GM12878 (cell line): ENCODE results near the gene GNPTAB. TPM values are rescaled to one million over a fixed set of nuclear protein-coding genes. Genes with fewer than 3 reads are reported as not detected.

ENCODE experiments used
- ATAC-seq: fragments of 200-7000 bp; cut with Tn5 transposase; 3 replicates; pipeline ENCODE4 v1.9.1; 2020; ENCODE audit warnings: mild to moderate bottlenecking, moderate library complexity
- BruUV-seq: library from RNA; stranded (reverse); fragments of 400-500 nt; replicated peaks from 2 replicates; lab custom pipeline; 2021; lab: Mats Ljungman, UMichigan
- CTCF ChIA-PET: fragments of 300-600 bp; sonication (Branson Sonifier 250); formaldehyde crosslinking; extraction: SDS; loops from one replicate; lab custom pipeline; 2021; ENCODE audit warnings: inconsistent platforms; lab: Yijun Ruan, JAX
- POLR2A ChIA-PET: fragments of 350-600 bp; formaldehyde crosslinking; extraction: SDS; loops from one replicate; lab custom pipeline; 2021; ENCODE audit warnings: inconsistent platforms; lab: Charles Lee
- RAD21 ChIA-PET: fragments of 300-600 bp; sonication (Branson Sonifier 250); formaldehyde crosslinking; loops from one replicate; lab custom pipeline; 2023; ENCODE audit warnings: antibody characterized with exemption; ENCODE audit not compliant: unreplicated experiment; lab: Charles Lee
- SMC1A ChIA-PET: fragments of 300-600 bp; sonication (Branson Sonifier 250); formaldehyde crosslinking; loops from one replicate; lab custom pipeline; 2023; ENCODE audit not compliant: unreplicated experiment, uncharacterized antibody; lab: Charles Lee
- DNase-seq: peaks from one replicate; pipeline ENCODE4 v3.0.0-alpha.2; 2011; ENCODE audit warnings: low read depth, low spot score
- FAIRE-seq: peaks from 3 replicates; lab custom pipeline; 2011; peaks lifted over from hg19 to GRCh38; lab: Jason Lieb, UNC
- H2AFZ ChIP-seq: 2 replicates; pipeline ENCODE4 v1.6.0; 2011; ENCODE audit warnings: low read depth, low read length, control low read depth; ENCODE audit not compliant: control insufficient read depth
- H3K27ac ChIP-seq: 2 replicates; pipeline ENCODE4 v1.5.1; 2011; ENCODE audit warnings: control low read depth; ENCODE audit not compliant: control insufficient read depth, insufficient read depth
- H3K27me3 ChIP-seq, 2 experiments: replicated peaks in 1 of 2; 2 replicates each; pipeline versions ENCODE4 v1.6.0 to v1.6.1; 2011; ENCODE audit warnings: low read length in 1 of 2; ENCODE audit not compliant: control insufficient read depth in 2 of 2, insufficient read depth in 2 of 2
- H3K36me3 ChIP-seq, 2 experiments: 2 replicates each; pipeline ENCODE4 v1.5.1; 2011; ENCODE audit warnings: low read length in 1 of 2; ENCODE audit not compliant: control insufficient read depth in 2 of 2, insufficient read depth in 2 of 2
- H3K4me1 ChIP-seq: 2 replicates; pipeline ENCODE4 v1.6.1; 2011; ENCODE audit warnings: mild to moderate bottlenecking, low read length, moderate library complexity, mixed read lengths; ENCODE audit not compliant: control insufficient read depth, insufficient read depth
- H3K4me2 ChIP-seq: 2 replicates; pipeline ENCODE4 v1.6.0; 2011; ENCODE audit warnings: control low read depth; ENCODE audit not compliant: control insufficient read depth, insufficient read depth
- H3K4me3 ChIP-seq: fragments of 200-600 bp; sonication (generic); 2 replicates; pipeline ENCODE4 v1.5.1; 2016
- H3K79me2 ChIP-seq: 2 replicates; pipeline ENCODE4 v1.6.0; 2011; ENCODE audit warnings: low read length; ENCODE audit not compliant: control insufficient read depth, insufficient read depth
- H3K9ac ChIP-seq: 2 replicates; pipeline ENCODE4 v1.8.0; 2011; ENCODE audit warnings: low read length, control low read depth, mixed read lengths; ENCODE audit not compliant: control insufficient read depth, insufficient read depth
- H3K9me3 ChIP-seq: replicated peaks from 3 replicates; pipeline ENCODE4 v1.5.1; 2011; ENCODE audit warnings: mild to moderate bottlenecking, low read length; ENCODE audit not compliant: control insufficient read depth, insufficient read depth
- H4K20me1 ChIP-seq: 2 replicates; pipeline ENCODE4 v1.6.0; 2011; ENCODE audit not compliant: control insufficient read depth, insufficient read depth
- ATF2 ChIP-seq: IDR thresholded peaks from 2 replicates; pipeline ENCODE4 v1.6.1; 2012; ENCODE audit warnings: low read length, inconsistent platforms
- CHD4 ChIP-seq: fragments of 200-600 bp; sonication (generic); IDR thresholded peaks from 2 replicates; pipeline ENCODE4 v1.6.1; 2016; ENCODE audit warnings: mild to moderate bottlenecking
- CREB1 ChIP-seq: IDR thresholded peaks from 2 replicates; pipeline ENCODE4 v1.6.1; 2012; ENCODE audit warnings: low read depth, mild to moderate bottlenecking, inconsistent platforms
- EP300 ChIP-seq, 2 experiments: fragments of 150-350 bp in 1 of 2; IDR thresholded peaks; 2 replicates each; pipeline ENCODE4 v1.6.1; 2011 to 2012; ENCODE audit warnings: low read depth in 2 of 2, low read length in 2 of 2, borderline replicate concordance in 1 of 2, improper control_type of control experiment in 1 of 2, inconsistent platforms in 1 of 2; ENCODE audit not compliant: control insufficient read depth in 1 of 2
- IKZF2 ChIP-seq, 2 experiments: fragments of 450-650 bp; IDR thresholded peaks; 2 replicates each; pipeline ENCODE4 v1.6.1; 2017; ENCODE audit warnings: mild to moderate bottlenecking in 2 of 2, moderate library complexity in 2 of 2
- KAT2A ChIP-seq: conservative IDR thresholded peaks from 2 replicates; pipeline ENCODE4 v1.6.1; 2011; ENCODE audit warnings: low read depth, low read length; ENCODE audit not compliant: control insufficient read depth
- MEF2B ChIP-seq: fragments of 450-650 bp; IDR thresholded peaks from 2 replicates; pipeline ENCODE4 v1.6.1; 2018; ENCODE audit warnings: mild to moderate bottlenecking, moderate library complexity; ENCODE audit not compliant: partially characterized antibody, poor library complexity, severe bottlenecking
- NR2C2 ChIP-seq: IDR thresholded peaks from 2 replicates; pipeline ENCODE4 v1.6.1; 2011; ENCODE audit warnings: borderline replicate concordance, low read depth; ENCODE audit not compliant: control insufficient read depth, insufficient read length
- POLR2AphosphoS2 ChIP-seq: IDR thresholded peaks from 2 replicates; pipeline ENCODE4 v1.6.1; 2011; ENCODE audit warnings: low read depth, mild to moderate bottlenecking, low read length, improper control_type of control experiment, moderate library complexity
- RCOR1 ChIP-seq: conservative IDR thresholded peaks from 2 replicates; pipeline ENCODE4 v1.6.1; 2012; ENCODE audit warnings: low read depth, low read length, improper control_type of control experiment
- SRF ChIP-seq, 2 experiments: IDR thresholded peaks; 2 replicates each; pipeline ENCODE4 v1.6.1; 2011; ENCODE audit warnings: low read depth in 2 of 2, low read length in 2 of 2, mild to moderate bottlenecking in 1 of 2, moderate library complexity in 1 of 2
- TAF1 ChIP-seq: IDR thresholded peaks from 2 replicates; pipeline ENCODE4 v1.6.1; 2011; ENCODE audit warnings: mild to moderate bottlenecking, low read depth, low read length, borderline replicate concordance
- ZBTB33 ChIP-seq: fragments of 450-650 bp; IDR thresholded peaks from 2 replicates; pipeline ENCODE4 v1.6.1; 2017; ENCODE audit warnings: mild to moderate bottlenecking
- ZNF24 ChIP-seq: fragments of 450-650 bp; IDR thresholded peaks from 2 replicates; pipeline ENCODE4 v1.6.1; 2017; ENCODE audit warnings: antibody characterized with exemption, mild to moderate bottlenecking
- ZNF384 ChIP-seq: IDR thresholded peaks from 2 replicates; pipeline ENCODE4 v1.6.1; 2012; ENCODE audit warnings: low read depth, mild to moderate bottlenecking, low read length, improper control_type of control experiment, borderline replicate concordance
- ZNF622 ChIP-seq: fragments of 450-650 bp; IDR thresholded peaks from 2 replicates; pipeline ENCODE4 v1.6.1; 2017; ENCODE audit warnings: mild to moderate bottlenecking, inconsistent platforms
- WGBS: methylation state at CpG from one replicate; pipeline ENCODE4 v1.1.6; 2016; ENCODE audit warnings: low lambda C conversion rate; ENCODE audit not compliant: insufficient replicate concordance, insufficient coverage; ENCODE audit errors: missing lambda C conversion rate; 5-methylcytosine and 5-hydroxymethylcytosine counted together
- in situ Hi-C: fragments of 300-500 bp; cut with MboI; formaldehyde crosslinking; loops from 9 replicates; pipeline ENCODE4 v1.14.3; 2018; ENCODE audit warnings: mixed read lengths
- intact Hi-C: fragments of 100-400 bp; cut with micrococcal nuclease; formaldehyde crosslinking; loops from one replicate; pipeline ENCODE4 v1.14.2; 2022; ENCODE audit not compliant: unreplicated experiment
- polyA plus RNA-seq, 11 experiments: library from polyadenylated mRNA; depleted of rRNA in 4 of 11; unstranded in 6 of 11; stranded (reverse) in 5 of 11; fragments of >200 nt; fragmentation: Nextera tagmentation in 4 of 11; fragmentation: Illumina TruSeq in 1 of 11; extraction: Ambion mirVana in 4 of 11; extraction: Trizol in 1 of 11; gene quantifications; 1 replicate in 1 of 11; 2 replicates in 10 of 11; pipeline versions ENCODE4 v1.2.1 to v1.2.3, GENCODE V29; 2011 to 2016; ENCODE audit warnings: inconsistent platforms in 2 of 11, missing spikeins in 2 of 11, low read depth in 1 of 11
- total RNA-seq, 4 experiments: library from RNA; depleted of rRNA in 3 of 4; stranded (reverse); fragments of >200 nt in 3 of 4; fragmentation: Illumina TruSeq in 1 of 4; extraction: Trizol in 1 of 4; gene quantifications; 2 replicates each; pipeline versions ENCODE4 v1.2.1 to v1.2.3, GENCODE V29; 2013 to 2021
- TF ChIP-seq, protein P1 (sequence below): fragments of 450-650 bp; IDR thresholded peaks from 2 replicates; pipeline ENCODE4 v1.6.1; 2017; ENCODE audit warnings: low read depth, mild to moderate bottlenecking, moderate library complexity

GNPTAB gene
- total and polyA plus RNA-seq, 10 of the 15 experiments (the other 5 are each of a cell fraction or from before 2014, with no cell fraction given): 9.8 to 38.9 (median 35.3) TPM

GRCh38 chr12:101850199-101850598 is 19.4 kb upstream of the GNPTAB start:
- no peaks in the 10 kb centered on the region for H4K20me1 ChIP-seq
- ChIA-PET RAD21 (no interaction called here), CTCF (interaction anchor here (0.5 to 6.3 kb wide), 5 partner anchors 9 to 65 kb away, joined by 3 to 47 read pairs (median 4); no protein-coding TSS in a partner anchor), POLR2A (interaction anchor here (1.2 kb wide), 1 partner anchor 10 kb away, joined by 6 read pairs; no protein-coding TSS in a partner anchor), SMC1A (interaction anchor here (1.3 to 1.6 kb wide), 4 partner anchors 10 to 76 kb away, joined by 3 to 8 read pairs (median 6); no protein-coding TSS in a partner anchor)
- H2AFZ ChIP-seq: no peak overlapping the region
- no peak for FAIRE-seq
- no peak for DNase-seq
- H3K4me3 ChIP-seq: no peak overlapping the region
- BruUV-seq: no TSS peak
- peaks cover 17% of the 10 kb centered on the region for H3K4me1 ChIP-seq
- in situ Hi-C loops (no loop called here), intact Hi-C loops (no loop called here)
- ATAC-seq: peak; percentile 66
- 100% methylated on average over 1 of the region's 1 CpG for WGBS
- H3K27ac ChIP-seq: no peak overlapping the region
- H3K9ac ChIP-seq: no peak overlapping the region
- peaks cover 3% of the 10 kb centered on the region for H3K9me3 ChIP-seq
- H3K79me2 ChIP-seq: no peaks in the 10 kb centered on the region
- H3K27me3 ChIP-seq: no peaks in the 10 kb centered on the region
- H3K4me2 ChIP-seq: no peak overlapping the region
- no peaks in the 10 kb centered on the region for H3K36me3 ChIP-seq
- TF ChIP-seq SRF (IDR thresholded peaks at IDR 0.05; ENCODE audit: low read depth in 2 of 2, low read length in 2 of 2) (no peak), EP300 (IDR thresholded peaks at IDR 0.05; ENCODE audit: borderline replicate concordance in 1 of 2, control insufficient read depth in 1 of 2, low read depth in 2 of 2, low read length in 2 of 2) (peak in 1 of 2 experiments; percentile 30; a peak in 2 of 4 replicates), TAF1 (no peak), ZNF384 (no peak), NR2C2 (no peak), CREB1 (peak; percentile 65), CHD4 (no peak), RCOR1 (no peak), MEF2B (no peak), POLR2AphosphoS2 (no peak), IKZF2 (IDR thresholded peaks at IDR 0.05) (peak; percentile 60), ATF2 (peak; percentile 25; the same call in 1 of the 2 replicates), ZBTB33 (no peak), ZNF24 (peak; percentile 51; the same call in 1 of the 2 replicates), KAT2A (no peak), ZNF622 (no peak)
- TF ChIP-seq, protein P1, sequence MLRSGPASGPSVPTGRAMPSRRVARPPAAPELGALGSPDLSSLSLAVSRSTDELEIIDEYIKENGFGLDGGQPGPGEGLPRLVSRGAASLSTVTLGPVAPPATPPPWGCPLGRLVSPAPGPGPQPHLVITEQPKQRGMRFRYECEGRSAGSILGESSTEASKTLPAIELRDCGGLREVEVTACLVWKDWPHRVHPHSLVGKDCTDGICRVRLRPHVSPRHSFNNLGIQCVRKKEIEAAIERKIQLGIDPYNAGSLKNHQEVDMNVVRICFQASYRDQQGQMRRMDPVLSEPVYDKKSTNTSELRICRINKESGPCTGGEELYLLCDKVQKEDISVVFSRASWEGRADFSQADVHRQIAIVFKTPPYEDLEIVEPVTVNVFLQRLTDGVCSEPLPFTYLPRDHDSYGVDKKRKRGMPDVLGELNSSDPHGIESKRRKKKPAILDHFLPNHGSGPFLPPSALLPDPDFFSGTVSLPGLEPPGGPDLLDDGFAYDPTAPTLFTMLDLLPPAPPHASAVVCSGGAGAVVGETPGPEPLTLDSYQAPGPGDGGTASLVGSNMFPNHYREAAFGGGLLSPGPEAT: 0 out of 2 replicates have a peak, but pooled peaks have one; percentile 27
